Thyroid gland (tissue), 4 donors: Measurements from ENCODE around the gene TOMM5.

Experiments used
- POLR2A ChIP-seq, 2 donors: fragments of 450-650 bp; IDR thresholded peaks; one replicate each; pipeline ENCODE4 v1.6.1; 2017; ENCODE audit warnings: antibody characterized with exemption in 2 of 2, mild to moderate bottlenecking in 2 of 2, moderate library complexity in 1 of 2
- TF ChIP-seq, protein P1 (sequence below), 6 experiments: fragments of 200-600 bp in 3 of 6; fragments of 450-650 bp in 3 of 6; sonication (generic) in 3 of 6; IDR thresholded peaks; one replicate each; pipeline ENCODE4 v1.5.1; 2016 to 2019; ENCODE audit warnings: antibody characterized with exemption in 6 of 6, mild to moderate bottlenecking in 2 of 6, inconsistent platforms in 1 of 6, moderate library complexity in 1 of 6

DNA sequence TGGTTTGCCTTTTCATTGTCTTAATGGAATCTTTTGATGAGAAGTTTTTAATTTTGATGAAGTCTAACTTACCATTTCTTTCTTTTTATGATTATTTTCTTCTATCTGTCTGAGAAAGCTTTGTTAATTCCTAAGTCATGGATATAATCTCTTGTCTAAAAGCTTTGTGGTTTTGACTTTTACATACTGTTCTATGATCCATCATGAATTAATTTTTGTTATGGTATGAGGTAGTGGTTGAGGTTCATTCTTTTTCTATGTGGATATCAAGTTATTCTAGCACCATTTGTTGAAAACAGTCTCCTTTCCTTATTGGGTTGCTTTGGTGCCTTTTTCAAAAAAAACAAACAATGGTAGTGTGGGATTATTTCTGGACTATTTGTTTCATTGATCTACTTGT, 36.6 kb downstream of the TOMM5 start:
- TF ChIP-seq, protein P1, sequence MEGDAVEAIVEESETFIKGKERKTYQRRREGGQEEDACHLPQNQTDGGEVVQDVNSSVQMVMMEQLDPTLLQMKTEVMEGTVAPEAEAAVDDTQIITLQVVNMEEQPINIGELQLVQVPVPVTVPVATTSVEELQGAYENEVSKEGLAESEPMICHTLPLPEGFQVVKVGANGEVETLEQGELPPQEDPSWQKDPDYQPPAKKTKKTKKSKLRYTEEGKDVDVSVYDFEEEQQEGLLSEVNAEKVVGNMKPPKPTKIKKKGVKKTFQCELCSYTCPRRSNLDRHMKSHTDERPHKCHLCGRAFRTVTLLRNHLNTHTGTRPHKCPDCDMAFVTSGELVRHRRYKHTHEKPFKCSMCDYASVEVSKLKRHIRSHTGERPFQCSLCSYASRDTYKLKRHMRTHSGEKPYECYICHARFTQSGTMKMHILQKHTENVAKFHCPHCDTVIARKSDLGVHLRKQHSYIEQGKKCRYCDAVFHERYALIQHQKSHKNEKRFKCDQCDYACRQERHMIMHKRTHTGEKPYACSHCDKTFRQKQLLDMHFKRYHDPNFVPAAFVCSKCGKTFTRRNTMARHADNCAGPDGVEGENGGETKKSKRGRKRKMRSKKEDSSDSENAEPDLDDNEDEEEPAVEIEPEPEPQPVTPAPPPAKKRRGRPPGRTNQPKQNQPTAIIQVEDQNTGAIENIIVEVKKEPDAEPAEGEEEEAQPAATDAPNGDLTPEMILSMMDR (IDR thresholded peaks at IDR 0.05), result no peak
- no peak for TF ChIP-seq POLR2A (IDR thresholded peaks at IDR 0.05)
